Thyroid gland (tissue), 4 donors: ENCODE results near the gene ZNHIT1. TPM values are rescaled to one million over a fixed set of nuclear protein-coding genes. Genes with fewer than 3 reads are reported as not detected.
A peak's percentile ranks its signal among the peaks of the same experiment; 100 is the strongest.

ENCODE experiments used
- DNase-seq, 2 donors: peaks; one replicate each; pipeline ENCODE4 v3.0.0-alpha.2; 2019
- H3K27ac ChIP-seq, 3 donors: fragments of 200-600 bp; sonication (generic); 1 replicate in 2 of 3; 2 replicates in 1 of 3; pipeline ENCODE4 v1.5.1; 2016 to 2019; ENCODE audit warnings: mild to moderate bottlenecking in 1 of 3, moderate library complexity in 1 of 3
- H3K27me3 ChIP-seq: fragments of 200-600 bp; sonication (generic); one replicate; pipeline ENCODE4 v1.5.1; 2019
- H3K36me3 ChIP-seq, 2 donors: fragments of 200-600 bp; sonication (generic); one replicate each; pipeline ENCODE4 v1.5.1; 2016 to 2019
- H3K4me1 ChIP-seq, 2 donors: fragments of 200-600 bp; sonication (generic); one replicate each; pipeline ENCODE4 v1.5.1; 2017 to 2019
- H3K4me3 ChIP-seq, 3 donors: fragments of 200-600 bp; sonication (generic); replicated peaks in 1 of 3; 1 replicate in 2 of 3; 2 replicates in 1 of 3; pipeline ENCODE4 v1.5.1; 2016; ENCODE audit warnings: mild to moderate bottlenecking in 1 of 3
- H3K9me3 ChIP-seq: fragments of 200-600 bp; sonication (generic); one replicate; pipeline ENCODE4 v1.5.1; 2017
- POLR2A ChIP-seq, 2 donors: fragments of 450-650 bp; IDR thresholded peaks; one replicate each; pipeline ENCODE4 v1.6.1; 2017; ENCODE audit warnings: antibody characterized with exemption in 2 of 2, mild to moderate bottlenecking in 2 of 2, moderate library complexity in 1 of 2
- WGBS, 2 donors: methylation state at CpG; one replicate each; pipeline ENCODE4 v1.1.5; 2017; 5-methylcytosine and 5-hydroxymethylcytosine counted together
- intact Hi-C: fragments of 100-400 bp; cut with DNase I; formaldehyde crosslinking; loops from one replicate; pipeline ENCODE4 v1.15.1; 2023
- total RNA-seq, 4 donors: library from RNA; depleted of rRNA; stranded (reverse); fragments of >200 nt; gene quantifications; one replicate each; pipeline ENCODE4 v1.2.3, GENCODE V29; 2016
- TF ChIP-seq, protein P1 (sequence below), 6 experiments: fragments of 200-600 bp in 3 of 6; fragments of 450-650 bp in 3 of 6; sonication (generic) in 3 of 6; IDR thresholded peaks; one replicate each; pipeline ENCODE4 v1.5.1; 2016 to 2019; ENCODE audit warnings: antibody characterized with exemption in 6 of 6, mild to moderate bottlenecking in 2 of 6, inconsistent platforms in 1 of 6, moderate library complexity in 1 of 6

ZNHIT1 gene
- total RNA-seq, 4 donors from 2014 or later: 71.5 to 141 (median 107) TPM

DNA sequence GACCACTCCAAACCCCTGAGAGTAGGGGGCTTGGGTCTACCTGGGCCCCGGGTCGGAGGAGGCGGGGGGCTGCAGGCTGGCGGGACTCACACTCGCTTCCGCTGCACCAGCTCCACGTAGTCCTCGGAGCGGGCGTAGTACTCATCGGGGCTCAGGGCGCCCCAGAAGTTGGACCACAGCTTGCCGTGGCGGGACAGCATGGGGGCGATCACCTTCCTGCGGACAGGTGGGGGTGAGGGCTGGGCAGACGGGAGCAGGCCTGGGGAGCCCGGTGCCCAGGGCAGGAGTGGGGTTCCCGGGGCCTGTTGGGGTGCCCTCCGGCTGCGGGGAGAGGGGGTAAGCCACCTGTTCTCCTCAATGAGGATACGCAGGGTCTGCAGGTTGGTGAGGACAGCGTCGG, 6.5 kb upstream of the ZNHIT1 start:
- 98 to 100% methylated on average over 10 to 17 of the region's 24 CpGs for WGBS, 2 donors

DNA sequence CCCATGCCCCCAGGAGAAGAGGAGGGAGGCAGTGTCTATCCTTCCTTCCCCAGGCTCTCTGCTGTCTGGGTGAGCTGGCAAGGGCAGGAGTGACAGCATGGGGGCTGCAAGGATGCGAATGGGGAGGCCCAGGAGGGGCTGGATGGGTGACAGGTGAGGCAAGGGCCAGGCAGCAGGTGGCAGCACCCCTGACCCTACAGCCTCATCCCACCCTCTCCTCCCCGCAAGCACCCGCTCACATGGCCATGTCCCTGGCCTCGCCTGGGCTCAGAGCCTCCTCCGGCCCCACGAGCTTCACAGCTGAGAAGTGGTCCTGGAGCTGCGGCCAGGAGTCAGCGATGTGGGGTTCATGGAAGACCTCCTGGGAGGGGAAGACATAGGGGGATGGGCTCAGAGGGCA, 6.0 kb upstream of the ZNHIT1 start:
- DNase-seq: no peak
- H3K27me3 ChIP-seq: no peaks in the 10 kb centered on the region
- WGBS, 2 donors: 89 to 92% methylated on average over 8 of the region's 8 CpGs
- H3K36me3 ChIP-seq: peaks cover 35% of the 10 kb centered on the region in 2 donors
- H3K27ac ChIP-seq: no peak overlapping the region
- peaks cover 10 to 12% of the 10 kb centered on the region in 2 donors for H3K4me1 ChIP-seq
- TF ChIP-seq, protein P1, sequence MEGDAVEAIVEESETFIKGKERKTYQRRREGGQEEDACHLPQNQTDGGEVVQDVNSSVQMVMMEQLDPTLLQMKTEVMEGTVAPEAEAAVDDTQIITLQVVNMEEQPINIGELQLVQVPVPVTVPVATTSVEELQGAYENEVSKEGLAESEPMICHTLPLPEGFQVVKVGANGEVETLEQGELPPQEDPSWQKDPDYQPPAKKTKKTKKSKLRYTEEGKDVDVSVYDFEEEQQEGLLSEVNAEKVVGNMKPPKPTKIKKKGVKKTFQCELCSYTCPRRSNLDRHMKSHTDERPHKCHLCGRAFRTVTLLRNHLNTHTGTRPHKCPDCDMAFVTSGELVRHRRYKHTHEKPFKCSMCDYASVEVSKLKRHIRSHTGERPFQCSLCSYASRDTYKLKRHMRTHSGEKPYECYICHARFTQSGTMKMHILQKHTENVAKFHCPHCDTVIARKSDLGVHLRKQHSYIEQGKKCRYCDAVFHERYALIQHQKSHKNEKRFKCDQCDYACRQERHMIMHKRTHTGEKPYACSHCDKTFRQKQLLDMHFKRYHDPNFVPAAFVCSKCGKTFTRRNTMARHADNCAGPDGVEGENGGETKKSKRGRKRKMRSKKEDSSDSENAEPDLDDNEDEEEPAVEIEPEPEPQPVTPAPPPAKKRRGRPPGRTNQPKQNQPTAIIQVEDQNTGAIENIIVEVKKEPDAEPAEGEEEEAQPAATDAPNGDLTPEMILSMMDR (IDR thresholded peaks at IDR 0.05): no peak
- no peak for TF ChIP-seq POLR2A (IDR thresholded peaks at IDR 0.05)
- H3K9me3 ChIP-seq: no peaks in the 10 kb centered on the region
- H3K4me3 ChIP-seq: no peak overlapping the region
- intact Hi-C loops: no loop called here

More for the DNA sequence above, 6.5 kb upstream of the ZNHIT1 start:
- Histone ChIP-seq H3K36me3 (peaks cover 35% of the 10 kb centered on the region in 2 donors), H3K4me1 (peaks cover 5 to 7% of the 10 kb centered on the region in 2 donors), H3K27ac (no peak overlapping the region), H3K27me3 (no peaks in the 10 kb centered on the region), H3K9me3 (no peaks in the 10 kb centered on the region), H3K4me3 (no peak overlapping the region)
- DNase-seq: no peak
- intact Hi-C loops: no loop called here
- TF ChIP-seq, protein P1 (IDR thresholded peaks at IDR 0.05): no peak
- no peak for TF ChIP-seq POLR2A (IDR thresholded peaks at IDR 0.05)

DNA sequence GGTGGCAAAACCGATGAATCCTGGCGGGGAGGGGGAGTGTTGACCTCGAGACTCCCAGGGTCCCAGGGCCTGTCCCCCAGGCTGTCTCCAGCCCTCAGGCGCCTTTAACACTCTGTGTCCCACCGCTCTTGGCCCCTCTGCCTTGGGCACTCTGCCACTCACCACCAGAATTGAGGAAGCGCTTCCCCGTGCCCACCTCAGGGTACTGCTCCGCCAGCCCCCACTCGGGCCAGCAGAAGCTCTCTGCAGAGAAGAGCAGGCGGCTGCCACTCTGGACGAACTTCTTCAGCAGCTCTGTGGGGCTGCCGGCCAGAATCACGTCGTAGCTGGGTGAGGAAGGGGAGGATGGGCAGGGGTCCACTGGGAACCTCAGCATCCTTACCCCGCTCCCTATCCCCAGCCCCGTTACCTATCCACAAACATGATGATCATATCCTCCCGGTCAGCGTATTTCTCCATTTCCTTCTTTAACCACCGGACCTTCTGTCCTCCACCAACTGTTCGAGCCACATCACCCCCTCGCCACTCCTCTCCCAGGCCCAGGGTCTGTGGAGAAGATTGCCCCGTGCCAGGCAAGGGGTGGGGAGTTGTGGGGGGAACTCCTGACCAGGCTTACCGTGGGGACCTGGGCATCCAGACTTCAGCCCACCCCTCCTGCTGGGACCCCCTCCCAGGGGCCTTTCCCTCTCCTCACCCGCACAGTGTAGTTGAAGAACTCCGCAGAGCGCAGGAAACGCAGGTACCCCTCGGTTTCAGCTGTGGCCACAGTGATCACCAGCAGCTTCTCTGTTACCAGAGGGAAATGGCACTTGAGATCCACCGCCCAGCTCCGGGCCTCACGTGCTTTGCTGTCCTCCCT, 1.7 kb upstream of the ZNHIT1 start:
- intact Hi-C loops: no loop called here
- no peaks in the 10 kb centered on the region for H3K27me3 ChIP-seq
- peaks cover 19 to 30% of the 10 kb centered on the region in 2 donors for H3K4me1 ChIP-seq
- DNase-seq: peak; percentile 17 to 33
- H3K36me3 ChIP-seq: peaks cover 16 to 19% of the 10 kb centered on the region in 2 donors
- 55 to 68% methylated on average over 21 to 27 of the region's 31 CpGs for WGBS, 2 donors
- H3K4me3 ChIP-seq: peak overlapping the region; percentile 80 to 86 (median 86)
- TF ChIP-seq, protein P1 (IDR thresholded peaks at IDR 0.05): no peak
- no peak for TF ChIP-seq POLR2A (IDR thresholded peaks at IDR 0.05)
- no peak overlapping the region for H3K27ac ChIP-seq
- H3K9me3 ChIP-seq: no peaks in the 10 kb centered on the region

DNA sequence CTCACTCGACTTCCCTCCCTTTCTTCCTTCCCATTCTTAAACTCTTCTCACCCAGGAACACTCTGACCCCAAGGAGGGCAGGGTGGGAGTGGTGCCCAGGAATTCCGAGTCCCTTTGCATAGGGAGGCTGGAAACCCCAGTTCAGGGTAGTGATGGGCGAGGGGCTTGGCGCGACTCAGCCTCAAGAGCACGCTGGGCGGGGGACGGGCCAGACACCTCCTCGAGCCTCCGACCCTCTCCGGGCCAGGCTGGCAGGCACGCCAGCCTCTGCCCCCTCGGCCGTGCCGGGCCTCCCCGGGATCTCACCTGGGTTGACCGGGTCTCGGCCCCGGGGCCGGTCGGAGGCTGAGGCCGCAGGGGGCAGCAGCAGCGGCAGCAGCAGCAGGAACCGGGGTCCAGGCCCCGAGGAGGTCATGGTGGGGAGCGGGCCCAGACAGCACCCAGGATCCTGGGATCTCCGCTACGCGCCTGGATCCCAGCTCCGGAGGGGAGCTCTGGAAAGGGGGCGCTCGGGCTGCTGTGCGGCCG, 1.0 kb upstream of the ZNHIT1 start:
- Histone ChIP-seq H3K9me3 (no peaks in the 10 kb centered on the region), H3K27ac (peak overlapping the region; percentile 89 to 96 (median 93)), H3K4me3 (peak overlapping the region; percentile 80 to 86 (median 86)), H3K4me1 (peaks cover 19 to 30% of the 10 kb centered on the region in 2 donors), H3K36me3 (peaks cover 10 to 14% of the 10 kb centered on the region in 2 donors), H3K27me3 (no peaks in the 10 kb centered on the region)
- DNase-seq: no peak
- TF ChIP-seq, protein P1 (IDR thresholded peaks at IDR 0.05): no peak
- TF ChIP-seq POLR2A (IDR thresholded peaks at IDR 0.05): no peak
- intact Hi-C loops: no loop called here
- WGBS, 2 donors: 0% methylated on average over 6 of the region's 34 CpGs
